ENCODE data around the gene ACO2.

Gene ACO2

GRCh38 chr22:41524809-41525449 is 56.0 kb downstream of the ACO2 start:
- Histone ChIP-seq H3K27me3 (ENCODE audit: control insufficient read depth, insufficient read depth, low read length) (no peaks in the 10 kb centered on the region), H3K9ac (ENCODE audit: low read length) (no peak overlapping the region), H3K36me3 (ENCODE audit: control insufficient read depth, insufficient read depth, low read length) (peaks cover 48% of the 10 kb centered on the region), H3K4me1 (ENCODE audit: control insufficient read depth, insufficient read depth, low read length) (peaks cover 21% of the 10 kb centered on the region), H3K27ac (ENCODE audit: low read depth, low read length) (peak overlapping the region; percentile 80), H3K4me3 (ENCODE audit: low read length) (no peak overlapping the region)

- peaks cover 49% of the 10 kb centered on the region for H3K36me3 ChIP-seq (ENCODE audit: control insufficient read depth, insufficient read depth, low read length)
- peaks cover 21% of the 10 kb centered on the region for H3K4me1 ChIP-seq (ENCODE audit: control insufficient read depth, insufficient read depth, low read length)
- H3K27me3 ChIP-seq (ENCODE audit: control insufficient read depth, insufficient read depth, low read length) = no peaks in the 10 kb centered on the region
- H3K27ac ChIP-seq (ENCODE audit: low read depth, low read length) = peak overlapping the region; percentile 80
- no peak overlapping the region for H3K9ac ChIP-seq (ENCODE audit: low read length)
- no peak overlapping the region for H3K4me3 ChIP-seq (ENCODE audit: low read length)
These were observed 56.7 kb downstream of the ACO2 start for GRCh38 chr22:41525450-41526225.

- peaks cover 51% of the 10 kb centered on the region for H3K36me3 ChIP-seq (ENCODE audit: control insufficient read depth, insufficient read depth, low read length)
- no peaks in the 10 kb centered on the region for H3K27me3 ChIP-seq (ENCODE audit: control insufficient read depth, insufficient read depth, low read length)
- no peak overlapping the region for H3K9ac ChIP-seq (ENCODE audit: low read length)
- peak overlapping the region; percentile 12 for H3K27ac ChIP-seq (ENCODE audit: low read depth, low read length)
- H3K4me3 ChIP-seq (ENCODE audit: low read length) = no peak overlapping the region
- peaks cover 21% of the 10 kb centered on the region for H3K4me1 ChIP-seq (ENCODE audit: control insufficient read depth, insufficient read depth, low read length)
These were observed 57.4 kb downstream of the ACO2 start for GRCh38 chr22:41526226-41526829.

GRCh38 chr22:41526830-41527799 is 58.2 kb downstream of the ACO2 start:
- no peaks in the 10 kb centered on the region for H3K27me3 ChIP-seq (ENCODE audit: control insufficient read depth, insufficient read depth, low read length)
- no peak overlapping the region for H3K4me3 ChIP-seq (ENCODE audit: low read length)
- peak overlapping the region; percentile 12 for H3K27ac ChIP-seq (ENCODE audit: low read depth, low read length)
- H3K4me1 ChIP-seq (ENCODE audit: control insufficient read depth, insufficient read depth, low read length) = peaks cover 21% of the 10 kb centered on the region
- no peak overlapping the region for H3K9ac ChIP-seq (ENCODE audit: low read length)
- H3K36me3 ChIP-seq (ENCODE audit: control insufficient read depth, insufficient read depth, low read length) = peaks cover 55% of the 10 kb centered on the region

- no peak overlapping the region for H3K9ac ChIP-seq (ENCODE audit: low read length)
- no peak overlapping the region for H3K4me3 ChIP-seq (ENCODE audit: low read length)
- H3K4me1 ChIP-seq (ENCODE audit: control insufficient read depth, insufficient read depth, low read length) = peaks cover 25% of the 10 kb centered on the region
- no peaks in the 10 kb centered on the region for H3K27me3 ChIP-seq (ENCODE audit: control insufficient read depth, insufficient read depth, low read length)
- H3K36me3 ChIP-seq (ENCODE audit: control insufficient read depth, insufficient read depth, low read length) = peaks cover 59% of the 10 kb centered on the region
- H3K27ac ChIP-seq (ENCODE audit: low read depth, low read length) = no peak overlapping the region
These were observed 59.3 kb downstream of the ACO2 start for GRCh38 chr22:41528132-41528766.

- Histone ChIP-seq H3K4me1 (ENCODE audit: control insufficient read depth, insufficient read depth, low read length) (peaks cover 23% of the 10 kb centered on the region), H3K4me3 (ENCODE audit: low read length) (no peak overlapping the region), H3K36me3 (ENCODE audit: control insufficient read depth, insufficient read depth, low read length) (peaks cover 56% of the 10 kb centered on the region), H3K27ac (ENCODE audit: low read depth, low read length) (no peak overlapping the region), H3K27me3 (ENCODE audit: control insufficient read depth, insufficient read depth, low read length) (no peaks in the 10 kb centered on the region), H3K9ac (ENCODE audit: low read length) (no peak overlapping the region)
These were observed 60.1 kb downstream of the ACO2 start for GRCh38 chr22:41528938-41529561.

GRCh38 chr22:41530890-41531714 is 62.2 kb downstream of the ACO2 start:
- Histone ChIP-seq H3K4me3 (ENCODE audit: low read length) (no peak overlapping the region), H3K4me1 (ENCODE audit: control insufficient read depth, insufficient read depth, low read length) (peaks cover 9% of the 10 kb centered on the region), H3K36me3 (ENCODE audit: control insufficient read depth, insufficient read depth, low read length) (peaks cover 43% of the 10 kb centered on the region), H3K27me3 (ENCODE audit: control insufficient read depth, insufficient read depth, low read length) (no peaks in the 10 kb centered on the region), H3K9ac (ENCODE audit: low read length) (no peak overlapping the region), H3K27ac (ENCODE audit: low read depth, low read length) (no peak overlapping the region)

GRCh38 chr22:41531715-41532477 is 63.0 kb downstream of the ACO2 start:
- Histone ChIP-seq H3K27me3 (ENCODE audit: control insufficient read depth, insufficient read depth, low read length) (no peaks in the 10 kb centered on the region), H3K4me3 (ENCODE audit: low read length) (no peak overlapping the region), H3K9ac (ENCODE audit: low read length) (no peak overlapping the region), H3K27ac (ENCODE audit: low read depth, low read length) (no peak overlapping the region), H3K36me3 (ENCODE audit: control insufficient read depth, insufficient read depth, low read length) (peaks cover 40% of the 10 kb centered on the region), H3K4me1 (ENCODE audit: control insufficient read depth, insufficient read depth, low read length) (peaks cover 6% of the 10 kb centered on the region)

GRCh38 chr22:41532908-41533825 is 64.2 kb downstream of the ACO2 start:
- Histone ChIP-seq H3K27ac (ENCODE audit: low read depth, low read length) (peak overlapping the region; percentile 24), H3K9ac (ENCODE audit: low read length) (no peak overlapping the region), H3K27me3 (ENCODE audit: control insufficient read depth, insufficient read depth, low read length) (no peaks in the 10 kb centered on the region), H3K36me3 (ENCODE audit: control insufficient read depth, insufficient read depth, low read length) (peaks cover 33% of the 10 kb centered on the region), H3K4me3 (ENCODE audit: low read length) (no peak overlapping the region), H3K4me1 (ENCODE audit: control insufficient read depth, insufficient read depth, low read length) (peaks cover 6% of the 10 kb centered on the region)

- H3K27ac ChIP-seq (ENCODE audit: low read depth, low read length) = no peak overlapping the region
- peaks cover 24% of the 10 kb centered on the region for H3K36me3 ChIP-seq (ENCODE audit: control insufficient read depth, insufficient read depth, low read length)
- no peaks in the 10 kb centered on the region for H3K27me3 ChIP-seq (ENCODE audit: control insufficient read depth, insufficient read depth, low read length)
- peaks cover 6% of the 10 kb centered on the region for H3K4me1 ChIP-seq (ENCODE audit: control insufficient read depth, insufficient read depth, low read length)
- H3K9ac ChIP-seq (ENCODE audit: low read length) = no peak overlapping the region
- no peak overlapping the region for H3K4me3 ChIP-seq (ENCODE audit: low read length)
These were observed 65.3 kb downstream of the ACO2 start for GRCh38 chr22:41534219-41534618.
